Testis (tissue), 3 donors: Measurements from ENCODE around the gene MARS1. TPM values are rescaled to one million over a fixed set of nuclear protein-coding genes. Genes with fewer than 3 reads are reported as not detected.
A peak's percentile ranks its signal among the peaks of the same experiment; 100 is the strongest.

Experiments used
- DNase-seq: peaks from one replicate; pipeline ENCODE4 v3.0.0-alpha.2; 2019
- H3K27ac ChIP-seq, 2 donors: fragments of 200-600 bp; sonication (generic); one replicate each; pipeline ENCODE4 v1.5.1; 2019
- H3K27me3 ChIP-seq: fragments of 200-600 bp; sonication (generic); one replicate; pipeline ENCODE4 v1.5.1; 2019
- H3K36me3 ChIP-seq: fragments of 200-600 bp; sonication (generic); one replicate; pipeline ENCODE4 v1.5.1; 2017; ENCODE audit warnings: low read depth; ENCODE audit errors: missing control alignments
- H3K4me1 ChIP-seq: fragments of 200-600 bp; sonication (generic); one replicate; pipeline ENCODE4 v1.5.1; 2019
- H3K4me3 ChIP-seq, 2 donors: fragments of 200-600 bp; sonication (generic); one replicate each; pipeline ENCODE4 v1.5.1; 2017 to 2019
- H3K9me3 ChIP-seq: fragments of 200-600 bp; sonication (generic); one replicate; pipeline ENCODE4 v1.5.1; 2017
- CTCF ChIP-seq, 3 experiments: fragments of 450-650 bp in 2 of 3; fragments of 200-600 bp in 1 of 3; sonication (generic) in 1 of 3; IDR thresholded peaks; one replicate each; pipeline ENCODE4 v1.5.1; 2016 to 2019; ENCODE audit warnings: antibody characterized with exemption in 3 of 3, mild to moderate bottlenecking in 2 of 3, moderate library complexity in 1 of 3
- POLR2A ChIP-seq: fragments of 450-650 bp; IDR thresholded peaks from one replicate; pipeline ENCODE4 v1.6.1; 2017; ENCODE audit warnings: antibody characterized with exemption, mild to moderate bottlenecking, moderate library complexity
- WGBS, 2 donors: methylation state at CpG; one replicate each; pipeline ENCODE4 v1.1.5; 2018; 5-methylcytosine and 5-hydroxymethylcytosine counted together
- intact Hi-C: fragments of 100-400 bp; cut with DNase I; formaldehyde crosslinking; loops from one replicate; pipeline ENCODE4 v1.15.1; 2023; ENCODE audit warnings: low total_unique reads
- polyA plus RNA-seq: library from polyadenylated mRNA; stranded (reverse); fragments of 350-450 nt; fragmentation: Illumina TruSeq; extraction: RNeasy Lipid Tissue Mini Kit (QIAGEN cat#74804); gene quantifications from one replicate; pipeline ENCODE4 v1.2.3, GENCODE V29; 2014; ENCODE audit warnings: low read depth, low replicate concordance; ENCODE audit not compliant: insufficient read depth
- total RNA-seq, 2 donors: library from RNA; depleted of rRNA; stranded (reverse); fragments of >200 nt; gene quantifications; one replicate each; pipeline ENCODE4 v1.2.3, GENCODE V29; 2016

The MARS1 gene
- total and polyA plus RNA-seq, 3 donors from 2014 or later = 90.6 to 144 (median 105) TPM

- H3K4me3 ChIP-seq = peak overlapping the region; percentile 79 to 94
- DNase-seq = no peak
- no peak for TF ChIP-seq POLR2A
- TF ChIP-seq CTCF (IDR thresholded peaks at IDR 0.05) = no peak
- no peak overlapping the region for H3K27ac ChIP-seq
- no peaks in the 10 kb centered on the region for H3K27me3 ChIP-seq
- no peaks in the 10 kb centered on the region for H3K36me3 ChIP-seq
- WGBS, 2 donors = 33 to 53% methylated on average over 15 of the region's 15 CpGs
- H3K4me1 ChIP-seq = peaks cover 15% of the 10 kb centered on the region
- no peaks in the 10 kb centered on the region for H3K9me3 ChIP-seq
- intact Hi-C loops = no loop called here
These were observed 58.1 kb downstream of the MARS1 start for GRCh38 chr12:57545809-57546437.

GRCh38 chr12:57546438-57547287 is 58.8 kb downstream of the MARS1 start, which contains the start of gene DCTN2:
TSS of gene DCTN2 (minus strand) at chr12:57547192. CDS start at chr12:57547063, 129 bp downstream.
- no peaks in the 10 kb centered on the region for H3K36me3 ChIP-seq
- H3K4me1 ChIP-seq = peaks cover 15% of the 10 kb centered on the region
- no peaks in the 10 kb centered on the region for H3K9me3 ChIP-seq
- H3K27me3 ChIP-seq = no peaks in the 10 kb centered on the region
- H3K27ac ChIP-seq = peak within 1 kb of the TSS; percentile 76 to 79
- intact Hi-C loops = no loop called here
- WGBS, 2 donors = 0% methylated on average over 50 to 56 of the region's 56 CpGs
- peak within 1 kb of the TSS; percentile 79 to 94 for H3K4me3 ChIP-seq
- TF ChIP-seq CTCF (IDR thresholded peaks at IDR 0.05) = no peak
- no peak for TF ChIP-seq POLR2A
- peak; percentile 99 for DNase-seq

- Histone ChIP-seq H3K4me1 (peaks cover 15% of the 10 kb centered on the region), H3K9me3 (no peaks in the 10 kb centered on the region), H3K36me3 (no peaks in the 10 kb centered on the region), H3K27me3 (no peaks in the 10 kb centered on the region), H3K4me3 (peak overlapping the region; percentile 79 to 94), H3K27ac (no peak overlapping the region)
- 17 to 20% methylated on average over 9 of the region's 9 CpGs for WGBS, 2 donors
- TF ChIP-seq POLR2A = no peak
- no peak for TF ChIP-seq CTCF (IDR thresholded peaks at IDR 0.05)
- no peak for DNase-seq
- intact Hi-C loops = no loop called here
These were observed 59.6 kb downstream of the MARS1 start for GRCh38 chr12:57547288-57548012.

GRCh38 chr12:57548013-57548315 is 60.1 kb downstream of the MARS1 start:
- Histone ChIP-seq H3K9me3 (no peaks in the 10 kb centered on the region), H3K27ac (no peak overlapping the region), H3K4me1 (peaks cover 15% of the 10 kb centered on the region), H3K4me3 (no peak overlapping the region), H3K36me3 (no peaks in the 10 kb centered on the region), H3K27me3 (no peaks in the 10 kb centered on the region)
- no peak for DNase-seq
- 84 to 89% methylated on average over 2 of the region's 2 CpGs for WGBS, 2 donors
- TF ChIP-seq CTCF (IDR thresholded peaks at IDR 0.05) (no peak), POLR2A (no peak)
- intact Hi-C loops = no loop called here
